ENCODE measurements around the gene RAD23A.
"Not testable (repeated sequence)": the region's sequence is repeated elsewhere in the genome, so short reads cannot be mapped to it uniquely, and the experiment has no call there.

The RAD23A gene

GRCh38 chr19:12937927-12938778 lies 7.5 kb upstream of the RAD23A start, which contains the start of gene CALR:
Gene CALR (plus strand): TSS chr19:12938609. CDS start chr19:12938680, 71 bp downstream.
- DNase-seq (ENCODE audit: low spot score), result peak; percentile 99

DNA sequence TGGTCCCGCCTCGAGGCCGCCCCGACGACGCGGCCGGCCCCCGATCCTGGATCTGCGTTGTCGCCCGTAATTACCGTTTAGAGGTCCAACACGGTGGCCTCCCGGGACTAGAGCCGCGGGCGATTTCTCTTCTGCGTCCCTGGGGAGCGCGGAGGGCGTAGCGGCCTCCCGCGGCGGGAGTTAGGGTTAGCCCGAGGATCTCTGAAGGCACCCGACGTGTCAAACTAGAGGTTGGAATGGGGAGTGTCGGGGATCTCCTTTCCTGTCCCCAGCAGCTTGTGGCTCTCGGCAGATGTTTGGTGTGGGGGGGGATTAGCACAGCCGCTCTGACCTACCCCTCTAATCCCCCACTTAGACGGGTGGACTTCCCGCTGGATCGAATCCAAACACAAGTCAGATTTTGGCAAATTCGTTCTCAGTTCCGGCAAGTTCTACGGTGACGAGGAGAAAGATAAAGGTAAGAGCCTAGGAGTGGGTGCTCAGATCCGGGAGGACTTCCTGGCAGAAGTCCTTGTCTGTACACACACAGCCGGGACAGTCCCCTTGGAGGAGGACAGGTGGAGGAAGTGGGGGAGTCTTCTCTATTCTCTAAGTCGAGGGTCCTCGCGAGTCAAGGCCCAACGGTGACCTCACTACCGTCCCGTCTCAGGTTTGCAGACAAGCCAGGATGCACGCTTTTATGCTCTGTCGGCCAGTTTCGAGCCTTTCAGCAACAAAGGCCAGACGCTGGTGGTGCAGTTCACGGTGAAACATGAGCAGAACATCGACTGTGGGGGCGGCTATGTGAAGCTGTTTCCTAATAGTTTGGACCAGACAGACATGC lies 6.7 kb upstream of the RAD23A start:
- DNase-seq (ENCODE audit: low spot score), result peak; percentile 25

- DNase-seq (ENCODE audit: low spot score), result no peak
Measured at GRCh38 chr19:12939975-12940423, 5.7 kb upstream of the RAD23A start.

GRCh38 chr19:12940897-12941296 lies 4.8 kb upstream of the RAD23A start:
- DNase-seq (ENCODE audit: low spot score), result no peak

GRCh38 chr19:12943437-12944044 lies 2.1 kb upstream of the RAD23A start:
- no peak for DNase-seq (ENCODE audit: low spot score)

DNA sequence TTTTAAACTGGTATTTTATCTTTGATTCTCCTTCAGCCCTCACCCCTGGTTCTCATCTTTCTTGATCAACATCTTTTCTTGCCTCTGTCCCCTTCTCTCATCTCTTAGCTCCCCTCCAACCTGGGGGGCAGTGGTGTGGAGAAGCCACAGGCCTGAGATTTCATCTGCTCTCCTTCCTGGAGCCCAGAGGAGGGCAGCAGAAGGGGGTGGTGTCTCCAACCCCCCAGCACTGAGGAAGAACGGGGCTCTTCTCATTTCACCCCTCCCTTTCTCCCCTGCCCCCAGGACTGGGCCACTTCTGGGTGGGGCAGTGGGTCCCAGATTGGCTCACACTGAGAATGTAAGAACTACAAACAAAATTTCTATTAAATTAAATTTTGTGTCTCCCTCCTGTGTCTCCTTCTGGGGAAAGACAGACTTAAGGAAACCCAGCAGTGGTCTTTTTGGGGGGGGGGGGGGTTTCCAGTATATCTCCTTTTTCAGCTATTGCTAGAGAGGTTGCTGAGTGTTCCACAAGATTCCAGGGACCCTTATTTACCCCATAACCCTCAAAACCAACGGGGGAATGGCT lies 1.5 kb upstream of the RAD23A start:
- no peak for DNase-seq (ENCODE audit: low spot score)

DNA sequence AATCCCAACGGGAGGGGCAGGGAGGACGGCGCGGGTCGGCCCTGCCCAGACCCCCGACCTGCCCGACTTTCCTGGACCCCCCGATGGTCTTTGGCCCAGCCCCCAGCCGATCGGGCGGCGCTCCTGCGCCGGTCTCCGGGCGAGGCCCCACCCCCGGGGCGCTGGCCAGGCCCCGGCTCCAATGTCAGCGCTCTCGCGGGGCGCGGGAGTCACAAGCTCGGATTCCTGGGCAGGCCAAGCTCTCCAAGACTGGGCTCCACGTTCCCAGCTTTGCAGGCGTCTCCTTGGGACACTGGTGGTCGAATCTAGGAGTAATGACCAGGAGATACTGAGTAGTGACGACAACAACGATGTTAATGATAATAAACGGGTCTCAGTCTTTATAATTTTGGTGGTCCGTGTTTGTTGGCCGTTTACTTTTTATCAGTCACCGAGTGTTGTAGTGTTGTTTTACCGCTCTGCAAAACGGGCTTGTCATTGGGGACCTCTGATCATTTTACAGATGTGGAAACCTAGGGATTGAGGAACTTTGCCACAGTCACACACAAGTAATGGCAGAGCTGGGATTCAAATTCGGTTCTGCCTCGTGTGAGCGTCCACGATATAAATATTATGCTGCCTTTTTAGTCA lies 545 bp downstream of the RAD23A start:
- DNase-seq (ENCODE audit: low spot score), result peak; percentile 27

DNA sequence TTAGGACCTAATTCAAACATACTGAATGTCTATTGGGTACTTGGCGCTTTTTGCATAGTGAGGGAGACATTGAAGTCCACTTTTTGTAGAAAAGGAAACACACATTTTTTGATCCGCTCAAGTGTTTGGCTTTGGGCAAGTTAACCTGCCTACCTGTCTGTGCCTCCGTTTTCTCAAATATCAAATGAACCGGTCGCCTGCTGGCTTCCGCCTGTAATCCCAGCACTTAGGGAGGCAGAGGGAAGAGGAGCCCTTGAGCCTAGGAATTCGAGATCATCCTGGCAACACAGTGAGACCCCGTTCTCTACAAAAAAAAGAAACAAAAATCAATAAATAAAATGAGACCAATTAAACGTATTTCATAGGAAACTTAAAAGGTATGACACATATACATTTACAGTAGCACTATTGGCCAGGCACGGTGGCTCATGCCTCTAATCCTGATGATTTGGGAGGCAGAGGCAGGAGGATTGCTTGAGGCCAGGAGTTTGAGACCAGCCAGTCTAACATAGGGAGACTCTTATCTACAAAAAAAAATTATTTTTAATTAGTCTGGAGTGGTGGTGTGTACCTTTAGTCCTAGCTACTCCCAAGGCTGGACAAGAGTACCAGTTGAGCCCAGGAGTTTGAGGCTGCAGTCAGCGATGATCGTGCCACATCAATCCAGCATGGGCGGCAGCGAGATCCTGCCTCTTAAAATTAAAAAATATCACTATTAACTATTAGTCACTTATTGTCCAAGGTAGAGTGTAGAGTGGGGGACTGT lies 1.3 kb downstream of the RAD23A start:
- DNase-seq (ENCODE audit: low spot score), result no peak

DNA sequence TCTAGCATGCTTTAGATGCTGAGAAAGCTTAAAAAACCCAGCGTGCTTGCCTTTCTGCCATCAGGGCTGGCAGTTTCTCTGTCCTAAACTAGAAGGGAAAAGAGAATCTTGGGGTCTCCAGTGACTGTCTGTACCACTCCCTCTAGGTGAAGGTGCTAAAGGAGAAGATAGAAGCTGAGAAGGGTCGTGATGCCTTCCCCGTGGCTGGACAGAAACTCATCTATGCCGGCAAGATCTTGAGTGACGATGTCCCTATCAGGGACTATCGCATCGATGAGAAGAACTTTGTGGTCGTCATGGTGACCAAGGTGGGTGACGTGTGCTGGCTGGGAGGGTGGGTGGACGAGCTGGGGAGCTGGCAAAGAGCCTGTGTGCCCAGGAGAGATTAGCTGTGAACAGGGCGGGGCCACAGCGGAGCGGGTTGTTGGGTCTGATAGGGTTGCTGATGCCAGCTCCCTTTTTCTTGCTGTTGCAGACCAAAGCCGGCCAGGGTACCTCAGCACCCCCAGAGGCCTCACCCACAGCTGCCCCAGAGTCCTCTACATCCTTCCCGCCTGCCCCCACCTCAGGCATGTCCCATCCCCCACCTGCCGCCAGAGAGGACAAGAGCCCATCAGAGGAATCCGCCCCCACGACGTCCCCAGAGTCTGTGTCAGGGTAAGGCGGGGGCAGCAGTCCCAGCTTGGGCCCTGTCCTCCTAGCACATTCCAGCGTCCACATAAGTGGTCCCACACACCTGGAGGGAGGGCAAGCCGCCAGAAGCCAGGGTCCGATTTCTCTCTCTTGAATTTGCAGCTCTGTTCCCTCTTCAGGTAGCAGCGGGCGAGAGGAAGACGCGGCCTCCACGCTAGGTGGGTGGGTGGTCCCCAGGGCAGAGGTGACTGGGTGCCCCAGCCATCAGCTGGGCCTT lies 2.3 kb downstream of the RAD23A start:
- no peak for DNase-seq (ENCODE audit: low spot score)

DNA sequence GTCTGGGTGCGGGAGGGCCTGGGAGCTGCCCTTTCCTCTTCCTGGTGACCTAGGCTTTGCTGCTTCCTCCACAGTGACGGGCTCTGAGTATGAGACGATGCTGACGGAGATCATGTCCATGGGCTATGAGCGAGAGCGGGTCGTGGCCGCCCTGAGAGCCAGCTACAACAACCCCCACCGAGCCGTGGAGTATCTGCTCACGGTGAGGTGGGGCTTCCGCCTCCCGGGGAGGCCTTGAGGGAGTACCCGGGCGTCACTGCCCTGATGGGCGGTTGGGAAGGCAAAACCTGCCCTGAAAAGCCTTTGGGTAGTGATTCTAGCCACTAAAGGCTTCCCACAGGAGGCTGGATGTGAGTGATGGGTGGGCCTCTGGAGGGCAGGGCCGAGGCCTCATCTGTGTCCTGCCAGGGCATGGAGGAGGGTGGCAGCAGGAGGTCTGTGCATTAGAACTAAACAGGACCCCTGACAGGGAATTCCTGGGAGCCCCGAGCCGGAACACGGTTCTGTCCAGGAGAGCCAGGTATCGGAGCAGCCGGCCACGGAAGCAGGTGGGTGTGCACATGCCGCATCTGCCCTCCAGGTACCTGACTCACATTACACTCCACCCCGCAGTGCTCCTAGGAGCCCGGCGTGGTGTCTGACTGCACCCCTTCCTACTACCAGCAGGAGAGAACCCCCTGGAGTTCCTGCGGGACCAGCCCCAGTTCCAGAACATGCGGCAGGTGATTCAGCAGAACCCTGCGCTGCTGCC lies 3.1 kb downstream of the RAD23A start:
- no peak for DNase-seq (ENCODE audit: low spot score)

DNA sequence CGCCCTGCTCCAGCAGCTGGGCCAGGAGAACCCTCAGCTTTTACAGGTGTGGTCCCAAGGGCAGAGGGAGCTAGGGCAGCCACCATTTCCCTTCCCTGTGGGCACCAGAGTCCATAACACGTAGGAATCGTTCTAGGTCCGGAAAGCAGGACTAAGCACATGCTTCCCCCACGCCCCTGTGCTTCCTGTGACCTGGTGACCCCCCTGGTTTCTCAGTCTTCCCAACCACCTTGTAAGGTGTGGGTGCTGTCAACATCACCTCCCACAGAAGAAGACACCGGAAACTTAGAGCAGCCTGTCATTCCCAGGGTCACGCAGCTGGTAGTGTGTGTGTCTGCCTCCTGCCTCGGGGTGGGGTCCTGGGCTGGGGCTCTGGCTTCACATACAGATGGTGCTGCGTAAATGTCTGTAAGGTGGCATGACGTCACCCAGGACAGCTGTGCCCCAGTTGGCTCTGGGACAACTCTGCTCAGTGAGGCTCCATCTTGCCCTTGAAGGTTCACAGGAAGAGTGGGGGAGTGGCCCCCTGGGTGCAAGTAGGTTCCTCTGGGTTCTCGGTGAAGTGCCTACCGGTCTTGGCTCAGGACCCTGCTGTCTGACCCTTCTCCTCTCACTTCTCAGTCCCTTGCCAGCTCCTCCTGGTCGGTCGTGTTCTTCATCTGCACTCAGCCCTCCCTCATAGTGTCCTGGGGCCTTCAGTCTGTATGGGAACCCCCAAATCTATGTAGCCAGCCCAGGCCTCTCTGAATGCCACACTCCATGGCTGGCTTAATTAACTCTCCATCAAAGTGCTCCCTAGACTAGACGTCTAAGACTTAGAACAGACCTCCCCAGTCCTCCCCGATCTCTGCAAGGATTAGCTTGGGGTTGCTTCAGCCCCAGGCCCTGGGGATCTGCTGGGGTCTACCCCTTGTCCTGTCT lies 4.0 kb downstream of the RAD23A start:
- DNase-seq (ENCODE audit: low spot score), result no peak

DNA sequence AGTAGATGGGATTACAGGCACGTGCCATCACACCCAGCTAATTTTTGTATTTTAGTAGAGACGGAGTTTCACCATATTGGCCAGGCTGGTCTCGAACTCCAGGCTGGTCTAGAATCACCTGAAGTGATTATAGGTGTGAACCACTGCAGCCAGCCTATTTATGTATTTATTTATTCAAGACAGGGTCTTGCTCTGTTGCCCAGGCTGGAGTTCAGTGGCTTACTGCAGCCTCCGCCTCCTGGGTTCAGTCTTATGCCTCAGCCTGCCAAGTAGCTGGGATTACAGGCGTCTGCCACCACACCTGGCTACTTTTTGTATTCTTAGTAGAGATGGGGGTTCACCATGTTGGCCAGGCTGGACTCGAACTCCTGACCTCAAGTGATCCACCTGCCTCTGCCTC lies 6.4 kb downstream of the RAD23A start:
- DNase-seq (ENCODE audit: low spot score), result not testable (repeated sequence)

DNA sequence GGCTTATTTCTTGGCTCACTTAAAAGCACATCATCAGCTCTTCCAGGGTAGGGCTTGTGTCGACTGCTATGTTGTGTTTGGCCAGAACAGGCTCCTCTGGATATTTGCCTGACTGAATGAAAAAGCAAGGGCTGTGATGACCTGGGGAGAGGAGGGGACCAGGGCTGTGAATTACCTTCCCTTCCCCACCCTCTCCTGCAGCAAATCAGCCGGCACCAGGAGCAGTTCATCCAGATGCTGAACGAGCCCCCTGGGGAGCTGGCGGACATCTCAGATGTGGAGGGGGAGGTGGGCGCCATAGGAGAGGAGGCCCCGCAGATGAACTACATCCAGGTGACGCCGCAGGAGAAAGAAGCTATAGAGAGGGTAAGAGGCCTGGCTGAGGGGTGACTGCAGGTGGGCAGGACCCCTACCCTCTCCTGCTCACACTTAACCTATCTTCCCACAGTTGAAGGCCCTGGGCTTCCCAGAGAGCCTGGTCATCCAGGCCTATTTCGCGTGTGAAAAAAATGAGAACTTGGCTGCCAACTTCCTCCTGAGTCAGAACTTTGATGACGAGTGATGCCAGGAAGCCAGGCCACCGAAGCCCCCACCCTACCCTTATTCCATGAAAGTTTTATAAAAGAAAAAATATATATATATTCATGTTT lies 7.0 kb downstream of the RAD23A start:
- no peak for DNase-seq (ENCODE audit: low spot score)

DNA sequence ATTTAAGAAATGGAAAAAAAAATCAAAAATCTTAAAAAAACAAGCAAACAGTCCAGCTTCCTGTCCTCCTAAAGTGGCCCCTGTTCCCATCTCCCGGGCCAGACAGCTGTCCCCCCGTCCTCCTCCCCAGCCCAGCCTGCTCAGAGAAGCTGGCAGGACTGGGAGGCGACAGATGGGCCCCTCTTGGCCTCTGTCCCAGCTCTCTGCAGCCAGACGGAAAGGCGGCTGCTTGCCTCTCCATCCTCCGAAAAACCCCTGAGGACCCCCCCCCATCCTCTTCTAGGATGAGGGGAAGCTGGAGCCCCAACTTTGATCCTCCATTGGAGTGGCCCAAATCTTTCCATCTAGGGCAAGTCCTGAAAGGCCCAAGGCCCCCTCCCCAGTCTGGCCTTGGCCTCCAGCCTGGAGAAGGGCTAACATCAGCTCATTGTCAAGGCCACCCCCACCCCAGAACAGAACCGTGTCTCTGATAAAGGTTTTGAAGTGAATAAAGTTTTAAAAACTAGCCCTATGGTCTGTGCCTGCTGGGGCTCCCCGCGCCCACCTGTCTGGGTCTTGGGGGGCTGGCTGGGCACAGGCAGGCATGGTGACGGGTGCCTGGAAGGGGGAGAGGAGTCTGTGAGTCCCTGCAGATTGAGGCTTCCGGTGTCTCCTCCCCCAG lies 7.6 kb downstream of the RAD23A start:
- no peak for DNase-seq (ENCODE audit: low spot score)

DNA sequence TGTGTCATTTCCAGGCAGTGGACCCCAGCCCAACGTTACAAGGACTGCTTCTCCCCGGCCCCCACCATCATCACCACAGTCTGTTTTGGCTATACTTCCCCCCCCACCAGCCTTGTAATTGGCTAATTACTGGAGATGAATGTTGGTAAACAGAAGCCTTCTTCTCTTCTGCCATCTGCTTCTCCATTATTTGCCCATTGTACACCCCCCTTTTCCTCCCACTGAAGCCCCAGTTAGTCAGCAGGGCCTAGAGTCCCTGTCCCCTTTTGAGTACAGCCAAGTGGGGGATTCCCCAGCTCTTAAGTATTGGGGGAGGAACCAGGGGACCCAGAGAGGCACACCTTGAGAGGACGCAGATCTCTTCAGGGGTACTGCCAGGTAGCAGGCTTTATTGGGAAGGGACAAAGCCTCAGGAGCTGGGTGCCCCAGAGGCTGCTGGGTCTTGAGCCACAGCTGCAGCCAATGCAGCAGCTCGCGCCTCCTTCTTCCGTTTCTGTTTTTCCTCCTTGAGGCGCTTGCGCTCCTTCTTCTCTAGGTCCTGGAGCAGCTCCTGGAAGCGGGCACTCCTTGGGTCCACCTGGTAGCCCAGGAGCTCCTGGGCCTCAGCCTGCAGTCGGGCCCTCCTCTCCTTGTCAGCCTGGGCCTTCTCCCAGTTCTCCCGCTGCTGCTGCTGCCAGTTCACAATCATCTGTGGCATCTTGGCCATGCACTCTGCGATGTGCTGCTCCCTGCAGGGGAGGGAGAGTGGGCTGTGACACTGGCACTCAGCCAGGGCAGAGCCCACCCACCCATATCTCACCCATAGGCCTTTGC lies 8.3 kb downstream of the RAD23A start:
- DNase-seq (ENCODE audit: low spot score), result no peak

DNA sequence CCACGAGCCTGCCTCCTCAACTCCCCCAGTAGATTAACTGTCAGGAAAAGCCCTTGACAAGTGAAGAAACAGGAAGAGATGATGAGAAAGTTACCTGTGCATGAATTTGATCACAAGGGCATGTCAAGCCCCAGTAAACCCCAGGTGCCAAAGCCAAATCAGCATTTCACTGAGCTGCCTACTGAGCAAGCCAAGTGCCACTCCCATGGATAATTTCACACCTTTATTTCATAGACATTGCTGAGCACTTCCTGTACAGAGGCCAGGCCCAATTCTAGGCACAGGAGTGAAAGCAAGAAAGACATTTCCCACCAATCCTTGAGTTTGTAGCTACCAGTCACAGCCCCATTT lies 8.9 kb downstream of the RAD23A start:
- no peak for DNase-seq (ENCODE audit: low spot score)
